K562 (cell line): Measurements from ENCODE around the gene PDZD2. TPM values are rescaled to one million over a fixed set of nuclear protein-coding genes. Genes with fewer than 3 reads are reported as not detected.

Experiments used
- ATAC-seq: fragments of 200-7000 bp; cut with Tn5 transposase; 3 replicates; pipeline ENCODE4 v1.9.1; 2020; ENCODE audit warnings: moderate library complexity
- BruUV-seq: library from RNA; stranded (reverse); fragments of 400-500 nt; replicated peaks from 2 replicates; lab custom pipeline; 2021; lab: Mats Ljungman, UMichigan
- CTCF ChIA-PET: fragments of 300-600 bp; formaldehyde crosslinking; extraction: SDS; loops from one replicate; lab custom pipeline; 2021; ENCODE audit warnings: low intra/inter-chr PET ratio; lab: Yijun Ruan, JAX
- POLR2A ChIA-PET: fragments of 300-600, 350-650 bp; sonication (Branson Sonifier 250); formaldehyde crosslinking; extraction: SDS; loops from one replicate; lab custom pipeline; 2021; ENCODE audit warnings: antibody characterized with exemption, inconsistent platforms; lab: Yijun Ruan, JAX
- DNase-seq, 4 experiments: peaks; one replicate each; pipeline versions ENCODE4 v3.0.0 to v3.0.0-alpha.2; 2011 to 2018; ENCODE audit warnings: low spot score in 3 of 4, mixed read lengths in 3 of 4; ENCODE audit errors: extremely low read depth in 1 of 4
- FAIRE-seq: peaks from 2 replicates; lab custom pipeline; 2011; peaks lifted over from hg19 to GRCh38; lab: Jason Lieb, UNC
- H2AFZ ChIP-seq: 2 replicates; pipeline ENCODE4 v1.6.0; 2011; ENCODE audit warnings: low read depth, low read length, control low read depth, inconsistent platforms
- H3K27ac ChIP-seq: fragments of 200-600 bp; 3 replicates; pipeline ENCODE4 v1.8.0; 2011; ENCODE audit warnings: low read depth, mild to moderate bottlenecking, control low read depth, inconsistent platforms, low read length, moderate library complexity, mixed read lengths; ENCODE audit errors: extremely low read depth
- H3K27me3 ChIP-seq, 2 experiments: fragments of 300-600 bp in 1 of 2; 2 replicates in 1 of 2; 3 replicates in 1 of 2; pipeline versions ENCODE4 v1.6.0 to v1.8.0; 2011; ENCODE audit warnings: inconsistent platforms in 2 of 2, low read length in 2 of 2, mild to moderate bottlenecking in 1 of 2, mixed read lengths in 1 of 2, moderate library complexity in 1 of 2; ENCODE audit not compliant: control insufficient read depth in 2 of 2, insufficient read depth in 2 of 2
- H3K36me3 ChIP-seq: fragments of 300-600 bp; 3 replicates; pipeline ENCODE4 v1.8.0; 2011; ENCODE audit warnings: mild to moderate bottlenecking, low read length, inconsistent platforms; ENCODE audit not compliant: control insufficient read depth, insufficient read depth
- H3K4me1 ChIP-seq, 2 experiments: fragments of 200-600 bp in 1 of 2; replicated peaks in 1 of 2; 2 replicates in 1 of 2; 3 replicates in 1 of 2; pipeline versions ENCODE4 v1.5.1 to v1.8.0; 2011; ENCODE audit warnings: inconsistent platforms in 2 of 2, low read length in 2 of 2, mild to moderate bottlenecking in 1 of 2, mixed read lengths in 1 of 2, moderate library complexity in 1 of 2; ENCODE audit not compliant: control insufficient read depth in 2 of 2, insufficient read depth in 2 of 2
- H3K4me2 ChIP-seq: 2 replicates; pipeline ENCODE4 v1.6.1; 2011; ENCODE audit warnings: low read length, control low read depth, inconsistent platforms, mixed read lengths; ENCODE audit not compliant: insufficient read depth
- H3K4me3 ChIP-seq: fragments of 200-600 bp; sonication (generic), shearing (Covaris generic); 2 replicates; pipeline ENCODE4 v1.5.1; 2016; ENCODE audit warnings: control low read depth, inconsistent platforms
- H3K79me2 ChIP-seq: fragments of 200-600 bp; 3 replicates; pipeline ENCODE4 v1.8.0; 2011; ENCODE audit warnings: low read length, inconsistent platforms; ENCODE audit not compliant: control insufficient read depth, insufficient read depth
- H3K9ac ChIP-seq, 2 experiments: 2 replicates each; pipeline versions ENCODE4 v1.6.0 to v1.6.1; 2011; ENCODE audit warnings: low read depth in 2 of 2, low read length in 2 of 2, control low read depth in 1 of 2, inconsistent platforms in 1 of 2, mild to moderate bottlenecking in 1 of 2, mixed read lengths in 1 of 2; ENCODE audit not compliant: insufficient read depth in 1 of 2
- H3K9me1 ChIP-seq: one replicate; pipeline ENCODE4 v1.6.0; 2011; ENCODE audit warnings: inconsistent platforms, mild to moderate bottlenecking, low read length, moderate library complexity; ENCODE audit not compliant: control insufficient read depth, insufficient read depth
- H3K9me3 ChIP-seq: replicated peaks from 2 replicates; pipeline ENCODE4 v1.5.1; 2011; ENCODE audit warnings: low read depth, low read length, inconsistent platforms; ENCODE audit not compliant: control insufficient read depth, insufficient read depth
- H4K20me1 ChIP-seq: replicated peaks from 2 replicates; pipeline ENCODE4 v1.6.1; 2011; ENCODE audit warnings: low read length, inconsistent platforms, mixed read lengths; ENCODE audit not compliant: control insufficient read depth, insufficient read depth
- TARDBP ChIP-seq: fragments of 450-650 bp; IDR thresholded peaks from 2 replicates; pipeline ENCODE4 v1.6.1; 2016
- ZNF282 ChIP-seq: sonication (generic); formaldehyde crosslinking; IDR thresholded peaks from 2 replicates; pipeline ENCODE4 v1.8.1; 2023; ENCODE audit warnings: missing genetic modification reagents
- WGBS: fragments of 100-300 bp; shearing (Covaris generic); methylation state at CpG from one replicate; pipeline ENCODE4 v1.1.6; 2016; ENCODE audit warnings: low coverage, mixed read lengths; ENCODE audit not compliant: insufficient coverage; ENCODE audit errors: missing lambda C conversion rate; 5-methylcytosine and 5-hydroxymethylcytosine counted together
- in situ Hi-C: fragments of 300-500 bp; cut with MboI; formaldehyde crosslinking; loops from 4 replicates; pipeline ENCODE4 v1.15.0; 2018; ENCODE audit warnings: inconsistent platforms, mixed read lengths
- intact Hi-C: fragments of 100-400 bp; cut with micrococcal nuclease; formaldehyde crosslinking; loops from 2 replicates; pipeline ENCODE4 v1.14.2; 2022
- polyA plus RNA-seq, 8 experiments: library from polyadenylated mRNA; depleted of rRNA in 4 of 8; stranded (reverse) in 5 of 8; unstranded in 3 of 8; fragments of >200 nt; fragmentation: Nextera tagmentation in 2 of 8; fragmentation: Illumina TruSeq in 1 of 8; extraction: Ambion mirVana in 2 of 8; extraction: Trizol in 1 of 8; gene quantifications; 2 replicates each; pipeline versions ENCODE4 v1.2.1 to v1.2.3, GENCODE V29; 2011 to 2014; ENCODE audit warnings: inconsistent platforms in 1 of 8, missing spikeins in 1 of 8
- total RNA-seq, 7 experiments: library from RNA; depleted of rRNA in 6 of 7; stranded (reverse); fragments of >200 nt in 6 of 7; fragmentation: Illumina TruSeq in 2 of 7; extraction: Trizol in 2 of 7; gene quantifications; 2 replicates each; pipeline versions ENCODE4 v1.2.1 to v1.2.3, GENCODE V29; 2011 to 2021; ENCODE audit warnings: low replicate concordance in 1 of 7
- TF ChIP-seq, protein P1 (sequence below), 2 experiments: IDR thresholded peaks; 2 replicates each; pipeline ENCODE4 v1.6.1; 2011; ENCODE audit warnings: borderline replicate concordance in 1 of 2, control low read depth in 1 of 2, low read depth in 1 of 2, low read length in 1 of 2, mild to moderate bottlenecking in 1 of 2, mixed read lengths in 1 of 2, moderate library complexity in 1 of 2; ENCODE audit not compliant: insufficient read depth in 1 of 2, insufficient read length in 1 of 2, poor library complexity in 1 of 2, severe bottlenecking in 1 of 2; ENCODE audit errors: extremely low read depth in 1 of 2
- TF ChIP-seq, protein P2 (sequence below): IDR thresholded peaks from 2 replicates; pipeline ENCODE4 v1.6.1; 2011; ENCODE audit warnings: borderline replicate concordance, low read depth, mild to moderate bottlenecking, moderate library complexity, low read length; ENCODE audit not compliant: insufficient read depth, poor library complexity, severe bottlenecking

The PDZD2 gene
- total and polyA plus RNA-seq, 9 of the 15 experiments (the other 6 are each of a cell fraction or from before 2014, with no cell fraction given) = 0.02 to 0.08 (median 0.04) TPM; not detected in 6

DNA sequence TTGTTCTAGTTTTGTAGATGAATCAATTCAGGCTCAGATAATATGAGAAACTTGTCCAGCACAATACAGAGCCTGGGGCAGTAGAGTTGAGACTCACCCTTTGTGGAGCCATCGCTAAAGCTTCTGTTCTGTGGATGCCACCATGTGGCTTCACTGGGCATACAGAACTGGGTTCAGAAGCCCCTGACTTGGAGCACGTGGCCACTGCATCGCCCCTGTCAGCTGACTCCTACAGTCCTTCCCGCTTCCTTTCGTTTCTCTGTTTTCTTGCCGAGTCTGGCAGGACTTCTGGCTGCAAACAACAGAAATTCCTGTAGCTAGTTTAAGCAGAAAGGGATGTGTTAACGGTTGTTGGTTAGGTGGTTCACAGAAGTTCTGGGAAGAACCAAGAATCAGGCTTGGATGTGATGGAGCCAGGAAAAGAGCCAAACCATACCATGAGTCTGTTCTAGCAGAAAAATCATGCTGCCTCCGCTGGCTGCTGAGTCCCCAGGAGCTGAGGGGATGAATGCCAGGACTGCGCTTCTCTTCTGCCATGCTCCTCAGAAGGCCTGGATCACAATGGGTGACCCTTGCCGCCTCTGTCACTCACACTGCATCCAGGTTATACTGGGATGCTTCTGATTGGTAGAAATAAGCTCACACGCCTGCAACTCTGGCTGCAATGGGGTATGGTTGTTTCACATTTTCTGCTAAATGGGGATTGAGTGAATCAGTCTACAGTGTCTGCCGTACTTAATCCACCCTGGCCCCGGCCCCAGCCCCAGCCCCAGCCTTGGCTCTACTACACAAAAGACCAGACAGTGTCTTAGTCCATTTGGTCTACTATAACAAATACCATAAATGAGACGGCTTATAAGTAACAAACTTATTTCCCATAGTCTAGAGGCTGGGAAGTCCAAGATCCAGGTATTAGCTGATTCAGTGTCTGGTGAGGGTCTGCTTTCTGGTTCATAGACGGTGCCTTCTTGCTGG is 272.6 kb downstream of the PDZD2 start:
- in situ Hi-C loops = no loop called here
- no peak for FAIRE-seq
- intact Hi-C loops = no loop called here

More for the DNA sequence above, 272.6 kb downstream of the PDZD2 start:
- H3K9me3 ChIP-seq = no peaks in the 10 kb centered on the region
- WGBS = under 1% methylated on average over 15 of the region's 15 CpGs
- no peak overlapping the region for H3K27ac ChIP-seq
- no peaks in the 10 kb centered on the region for H3K79me2 ChIP-seq
- ATAC-seq = no peak
- peaks cover 19 to 33% of the 10 kb centered on the region in 2 experiments; a peak in 4 of 5 replicates for H3K27me3 ChIP-seq
- H3K4me2 ChIP-seq = no peak overlapping the region
- TF ChIP-seq ZNF282 (no peak), TARDBP (no peak)
- TF ChIP-seq, protein P1, sequence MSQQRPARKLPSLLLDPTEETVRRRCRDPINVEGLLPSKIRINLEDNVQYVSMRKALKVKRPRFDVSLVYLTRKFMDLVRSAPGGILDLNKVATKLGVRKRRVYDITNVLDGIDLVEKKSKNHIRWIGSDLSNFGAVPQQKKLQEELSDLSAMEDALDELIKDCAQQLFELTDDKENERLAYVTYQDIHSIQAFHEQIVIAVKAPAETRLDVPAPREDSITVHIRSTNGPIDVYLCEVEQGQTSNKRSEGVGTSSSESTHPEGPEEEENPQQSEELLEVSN (IDR thresholded peaks at IDR 0.05; ENCODE audit: borderline replicate concordance in 1 of 2, extremely low read depth in 1 of 2, insufficient read depth in 1 of 2, insufficient read length in 1 of 2, low read depth in 1 of 2, low read length in 1 of 2, poor library complexity in 1 of 2, severe bottlenecking in 1 of 2) = peak in 1 of 2 experiments; percentile 51
- TF ChIP-seq, protein P2, sequence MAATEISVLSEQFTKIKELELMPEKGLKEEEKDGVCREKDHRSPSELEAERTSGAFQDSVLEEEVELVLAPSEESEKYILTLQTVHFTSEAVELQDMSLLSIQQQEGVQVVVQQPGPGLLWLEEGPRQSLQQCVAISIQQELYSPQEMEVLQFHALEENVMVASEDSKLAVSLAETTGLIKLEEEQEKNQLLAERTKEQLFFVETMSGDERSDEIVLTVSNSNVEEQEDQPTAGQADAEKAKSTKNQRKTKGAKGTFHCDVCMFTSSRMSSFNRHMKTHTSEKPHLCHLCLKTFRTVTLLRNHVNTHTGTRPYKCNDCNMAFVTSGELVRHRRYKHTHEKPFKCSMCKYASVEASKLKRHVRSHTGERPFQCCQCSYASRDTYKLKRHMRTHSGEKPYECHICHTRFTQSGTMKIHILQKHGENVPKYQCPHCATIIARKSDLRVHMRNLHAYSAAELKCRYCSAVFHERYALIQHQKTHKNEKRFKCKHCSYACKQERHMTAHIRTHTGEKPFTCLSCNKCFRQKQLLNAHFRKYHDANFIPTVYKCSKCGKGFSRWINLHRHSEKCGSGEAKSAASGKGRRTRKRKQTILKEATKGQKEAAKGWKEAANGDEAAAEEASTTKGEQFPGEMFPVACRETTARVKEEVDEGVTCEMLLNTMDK = no peak
- no peak overlapping the region for H3K9ac ChIP-seq
- CTCF ChIA-PET = no interaction called here
- no peak for DNase-seq
- no peaks in the 10 kb centered on the region for H3K4me1 ChIP-seq
- H3K4me3 ChIP-seq = no peak overlapping the region
- no TSS peak for BruUV-seq
- 0 out of 2 replicates have a peak overlapping the region, but pooled peaks have one; percentile 16 for H2AFZ ChIP-seq
- POLR2A ChIA-PET = interaction anchor here (1.1 kb wide), 1 partner anchor 10 kb away, joined by 3 read pairs; no protein-coding TSS in a partner anchor
- H3K36me3 ChIP-seq = no peaks in the 10 kb centered on the region
- H3K9me1 ChIP-seq = no peaks in the 10 kb centered on the region
- no peaks in the 10 kb centered on the region for H4K20me1 ChIP-seq
